Lower leg skin (tissue), 3 donors: Measurements from ENCODE around the gene CAPG.

Experiments used
- CTCF ChIP-seq, 3 donors: fragments of 450-650 bp; IDR thresholded peaks; one replicate each; pipeline ENCODE4 v1.5.1; 2016; ENCODE audit warnings: antibody characterized with exemption in 3 of 3, mild to moderate bottlenecking in 3 of 3, moderate library complexity in 2 of 3
- POLR2A ChIP-seq, 2 donors: fragments of 450-650 bp; IDR thresholded peaks; one replicate each; pipeline ENCODE4 v1.6.1; 2016 to 2017; ENCODE audit warnings: antibody characterized with exemption in 2 of 2, mild to moderate bottlenecking in 1 of 2, moderate library complexity in 1 of 2

DNA sequence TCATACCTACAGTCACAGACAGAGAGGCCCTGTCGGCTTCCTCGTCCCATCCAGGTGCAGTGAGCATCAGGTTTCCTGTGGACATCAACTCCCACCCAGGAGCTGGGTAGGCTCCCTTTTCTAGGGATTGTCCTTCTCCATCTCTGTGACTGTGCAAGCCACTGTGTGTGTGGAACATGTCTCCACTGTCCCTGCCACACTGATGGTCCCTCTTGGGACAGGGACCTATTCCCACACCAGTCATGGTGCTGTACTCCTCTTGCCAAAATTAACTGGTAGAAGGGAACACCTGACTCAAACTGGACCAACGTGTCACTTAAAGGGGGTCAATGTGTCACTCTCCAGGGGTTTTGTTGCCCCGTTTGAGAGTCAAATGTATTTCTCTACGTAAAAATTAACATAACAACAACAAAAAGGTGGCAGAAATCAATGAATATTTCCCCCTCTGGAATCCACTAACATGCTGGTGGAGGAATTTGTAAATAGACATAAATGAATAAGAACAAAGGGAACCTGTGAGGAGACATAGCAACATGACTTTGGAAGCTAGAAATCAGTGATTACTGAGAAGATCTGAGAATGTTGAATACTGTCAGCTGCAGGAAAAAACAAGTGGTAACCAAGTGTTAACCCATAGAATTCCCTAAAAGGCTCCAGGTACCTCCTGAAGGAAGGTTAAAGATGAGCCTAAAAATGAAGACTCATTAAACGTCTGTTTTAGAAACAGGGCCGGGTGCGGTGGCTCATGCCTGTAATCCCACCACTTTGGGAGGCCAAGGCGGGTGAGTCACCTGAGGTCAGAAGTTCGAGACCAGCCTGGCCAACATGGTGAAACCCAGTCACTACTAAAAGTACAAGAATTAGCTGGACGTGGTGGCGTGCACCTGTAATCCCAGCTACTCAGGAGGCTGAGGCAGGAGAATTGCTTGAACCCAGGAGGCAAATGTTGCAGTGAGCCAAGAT lies 48.7 kb upstream of the CAPG start:
- TF ChIP-seq POLR2A (IDR thresholded peaks at IDR 0.05) (no peak), CTCF (IDR thresholded peaks at IDR 0.05) (no peak)
